ENCODE results near the gene WEE1. TPM values are rescaled to one million over a fixed set of nuclear protein-coding genes. Genes with fewer than 3 reads are reported as not detected.

The WEE1 gene
- total RNA-seq, 4 donors from 2014 or later = 82.0 to 296 (median 183) TPM

GRCh38 chr11:9574622-9575259 lies 1.3 kb downstream of the WEE1 start:
- Histone ChIP-seq H3K4me3 (peak overlapping the region; percentile 83), H3K9me3 (no peaks in the 10 kb centered on the region), H3K27me3 (no peaks in the 10 kb centered on the region), H3K4me1 (peaks cover 66% of the 10 kb centered on the region), H3K36me3 (peaks cover 12% of the 10 kb centered on the region), H3K27ac (peak overlapping the region; percentile 99)
- WGBS = 1% methylated on average over 18 of the region's 43 CpGs
- TF ChIP-seq EP300 (IDR thresholded peaks at IDR 0.05) = no peak
- no peak for TF ChIP-seq CTCF (IDR thresholded peaks at IDR 0.05)
- peak in 1 of 3 donors; percentile 4 for TF ChIP-seq POLR2AphosphoS5 (IDR thresholded peaks at IDR 0.05)
- no peak for TF ChIP-seq POLR2A (IDR thresholded peaks at IDR 0.05)
- DNase-seq (ENCODE audit: low spot score in 2 of 2) = peak in 1 of 2 donors; percentile 80

DNA sequence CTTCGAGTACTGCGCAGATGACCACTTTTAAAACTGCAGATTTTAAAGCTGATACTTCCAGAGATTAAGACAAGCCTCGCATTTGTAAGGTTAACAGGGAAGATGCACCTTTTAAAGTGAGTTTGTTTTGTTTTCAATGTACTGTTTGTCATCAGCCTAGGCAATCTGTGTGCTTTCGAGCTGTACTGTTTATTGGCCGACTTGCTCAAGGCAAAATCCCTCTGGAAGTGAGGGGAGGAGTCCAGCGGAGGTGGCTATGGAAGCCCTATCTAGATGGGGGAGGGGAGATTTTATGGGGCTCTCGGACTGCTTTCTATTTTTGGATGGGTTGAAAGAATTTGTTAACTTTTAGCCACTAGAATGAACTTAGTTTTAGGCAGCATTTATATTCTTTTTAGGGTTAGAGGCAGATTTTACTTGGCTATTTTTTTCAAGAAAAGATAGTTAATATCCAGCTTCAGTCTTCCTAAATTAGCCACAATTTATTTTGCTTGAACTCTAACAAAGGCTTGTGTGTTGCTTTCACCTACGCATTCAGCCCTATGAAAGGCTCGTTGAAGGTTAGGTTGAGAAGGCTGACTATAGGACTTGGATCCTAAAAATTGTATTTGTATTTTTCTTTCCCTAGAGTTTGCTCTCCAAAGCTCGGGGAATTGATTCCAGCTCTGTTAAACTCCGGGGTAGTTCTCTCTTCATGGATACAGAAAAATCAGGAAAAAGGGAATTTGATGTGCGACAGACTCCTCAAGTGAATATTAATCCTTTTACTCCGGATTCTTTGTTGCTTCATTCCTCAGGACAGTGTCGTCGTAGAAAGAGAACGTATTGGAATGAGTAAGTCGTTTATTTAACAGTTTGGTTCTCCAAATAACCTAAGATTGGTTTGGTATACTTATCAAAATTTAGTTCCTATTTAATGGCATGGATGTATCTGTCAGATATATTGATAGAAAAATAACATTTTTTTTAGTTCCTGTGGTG lies 2.1 kb downstream of the WEE1 start:
- no peaks in the 10 kb centered on the region for H3K9me3 ChIP-seq
- peak in 1 of 2 donors; percentile 76 for DNase-seq (ENCODE audit: low spot score in 2 of 2)
- 11% methylated on average over 17 of the region's 17 CpGs for WGBS

DNA sequence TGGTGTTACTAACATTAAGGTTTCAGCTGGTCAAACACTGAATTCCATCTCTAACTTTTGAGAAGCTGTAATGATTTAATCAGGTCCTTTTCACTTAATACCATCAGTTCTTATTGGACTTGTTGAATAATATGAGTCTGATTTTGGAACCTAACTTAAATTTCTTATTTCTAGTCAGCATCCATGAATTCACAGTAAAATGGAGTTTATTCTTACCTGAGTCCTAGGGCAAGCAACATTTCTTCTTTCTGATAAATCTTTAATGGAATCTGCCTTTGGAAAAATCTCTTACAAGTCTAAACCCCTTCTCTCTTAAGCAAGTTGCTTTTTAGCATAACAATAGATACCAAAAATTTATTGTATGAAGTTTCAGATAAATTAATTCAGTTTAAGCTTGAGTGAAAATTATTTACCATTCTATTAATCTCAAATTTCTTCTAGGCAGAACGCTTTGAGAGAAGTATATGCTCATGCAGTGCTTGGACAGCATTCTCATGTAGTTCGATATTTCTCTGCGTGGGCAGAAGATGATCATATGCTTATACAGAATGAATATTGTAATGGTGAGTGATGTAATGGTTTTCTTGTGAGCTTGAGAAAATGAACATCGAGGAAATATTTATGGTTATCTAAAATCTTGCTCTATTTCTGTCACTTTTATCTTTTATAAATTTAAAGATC lies 3.4 kb downstream of the WEE1 start:
- H3K9me3 ChIP-seq = no peaks in the 10 kb centered on the region
- WGBS = 44% methylated on average over 4 of the region's 4 CpGs
- peak overlapping the region; percentile 83 for H3K4me3 ChIP-seq
- H3K4me1 ChIP-seq = peaks cover 51% of the 10 kb centered on the region
- TF ChIP-seq CTCF (IDR thresholded peaks at IDR 0.05) = no peak
- no peak for TF ChIP-seq POLR2A (IDR thresholded peaks at IDR 0.05)
- no peak for TF ChIP-seq EP300 (IDR thresholded peaks at IDR 0.05)
- TF ChIP-seq POLR2AphosphoS5 (IDR thresholded peaks at IDR 0.05) = no peak
- peaks cover 27% of the 10 kb centered on the region for H3K36me3 ChIP-seq
- H3K27me3 ChIP-seq = no peaks in the 10 kb centered on the region
- H3K27ac ChIP-seq = peak overlapping the region; percentile 47
- no peak for DNase-seq (ENCODE audit: low spot score in 2 of 2)

More for the DNA sequence above, 2.1 kb downstream of the WEE1 start:
- peaks cover 15% of the 10 kb centered on the region for H3K36me3 ChIP-seq
- peaks cover 58% of the 10 kb centered on the region for H3K4me1 ChIP-seq
- H3K27ac ChIP-seq = peak overlapping the region; percentile 99
- TF ChIP-seq POLR2A (IDR thresholded peaks at IDR 0.05) = no peak
- no peak for TF ChIP-seq EP300 (IDR thresholded peaks at IDR 0.05)
- TF ChIP-seq CTCF (IDR thresholded peaks at IDR 0.05) = no peak
- TF ChIP-seq POLR2AphosphoS5 (IDR thresholded peaks at IDR 0.05) = peak in 1 of 3 donors; percentile 61
- H3K27me3 ChIP-seq = no peaks in the 10 kb centered on the region
- H3K4me3 ChIP-seq = peak overlapping the region; percentile 83

DNA sequence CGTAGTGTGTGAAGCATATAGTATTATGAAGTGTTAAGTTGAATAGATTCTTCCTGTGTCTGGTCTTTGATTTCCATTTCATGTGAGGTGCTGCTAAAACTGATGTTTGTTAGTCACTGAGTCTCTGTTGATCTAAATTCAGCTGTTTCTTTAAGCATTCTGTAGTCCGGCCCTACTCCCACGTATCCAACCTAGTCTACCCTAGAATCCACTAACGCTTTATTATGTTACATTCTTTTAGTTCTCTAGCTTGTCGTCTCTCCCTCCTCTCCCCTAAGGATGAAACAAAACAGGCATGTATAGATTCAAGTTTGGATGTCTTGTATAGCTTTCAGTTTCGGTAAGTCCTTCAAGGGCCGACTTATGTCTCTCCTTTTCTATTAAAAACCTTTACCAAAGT lies 4.1 kb downstream of the WEE1 start:
- H3K4me3 ChIP-seq = peak overlapping the region; percentile 83
- TF ChIP-seq POLR2AphosphoS5 (IDR thresholded peaks at IDR 0.05) = no peak
- no peak for TF ChIP-seq EP300 (IDR thresholded peaks at IDR 0.05)
- TF ChIP-seq CTCF (IDR thresholded peaks at IDR 0.05) = no peak
- TF ChIP-seq POLR2A (IDR thresholded peaks at IDR 0.05) = no peak
- no peaks in the 10 kb centered on the region for H3K27me3 ChIP-seq
- H3K4me1 ChIP-seq = peaks cover 44% of the 10 kb centered on the region
- peaks cover 34% of the 10 kb centered on the region for H3K36me3 ChIP-seq
- 38% methylated on average over 7 of the region's 7 CpGs for WGBS
- peak overlapping the region; percentile 47 for H3K27ac ChIP-seq
- no peaks in the 10 kb centered on the region for H3K9me3 ChIP-seq
- DNase-seq (ENCODE audit: low spot score in 2 of 2) = no peak

Measured in suprapubic skin (tissue), 4 donors.